HG02852 (cell line): ENCODE data around the gene LRBA.
A peak's percentile ranks its signal among the peaks of the same experiment; 100 is the strongest.

Source experiments
- ATAC-seq: cut with Tn5 transposase; IDR thresholded peaks from one replicate; pipeline ENCODE4 v1.9.1; 2021; ENCODE audit warnings: mild to moderate bottlenecking, moderate library complexity; ENCODE audit not compliant: unreplicated experiment

The LRBA gene

GRCh38 chr4:150886597-150886996, 128.5 kb downstream of the LRBA start:
- ATAC-seq, result no peak

- no peak for ATAC-seq
Observed at GRCh38 chr4:150884625-150885024, 130.5 kb downstream of the LRBA start.

- no peak for ATAC-seq
Observed at GRCh38 chr4:150875367-150875766, 139.7 kb downstream of the LRBA start.

GRCh38 chr4:150874338-150875226, 140.5 kb downstream of the LRBA start:
- no peak for ATAC-seq

- ATAC-seq, result peak; percentile 76
Observed at GRCh38 chr4:150867148-150867547, 147.9 kb downstream of the LRBA start.

- ATAC-seq, result no peak
Observed at GRCh38 chr4:150863456-150863855, 151.6 kb downstream of the LRBA start.

GRCh38 chr4:150862829-150863228, 152.3 kb downstream of the LRBA start:
- no peak for ATAC-seq

- ATAC-seq, result no peak
Observed at GRCh38 chr4:150859453-150859852, 155.6 kb downstream of the LRBA start.

- peak; percentile 82 for ATAC-seq
Observed at GRCh38 chr4:150855981-150856510, 159.0 kb downstream of the LRBA start.

- no peak for ATAC-seq
Observed at GRCh38 chr4:150854600-150854999, 160.5 kb downstream of the LRBA start.

GRCh38 chr4:150853882-150854281, 161.2 kb downstream of the LRBA start:
- ATAC-seq, result no peak

- ATAC-seq, result no peak
Observed at GRCh38 chr4:150852216-150852615, 162.9 kb downstream of the LRBA start.

GRCh38 chr4:150849016-150849415, 166.1 kb downstream of the LRBA start:
- ATAC-seq, result no peak

- peak; percentile 98 for ATAC-seq
Observed at GRCh38 chr4:150828159-150828558, 186.9 kb downstream of the LRBA start.

GRCh38 chr4:150827226-150827625, 187.9 kb downstream of the LRBA start:
- no peak for ATAC-seq

- ATAC-seq, result no peak
Observed at GRCh38 chr4:150826306-150826705, 188.8 kb downstream of the LRBA start.

GRCh38 chr4:150822407-150822806, 192.7 kb downstream of the LRBA start:
- ATAC-seq, result no peak

GRCh38 chr4:150821641-150822040, 193.4 kb downstream of the LRBA start:
- no peak for ATAC-seq

- no peak for ATAC-seq
Observed at GRCh38 chr4:150820409-150820808, 194.7 kb downstream of the LRBA start.

GRCh38 chr4:150818661-150819060, 196.4 kb downstream of the LRBA start:
- ATAC-seq, result no peak

- no peak for ATAC-seq
Observed at GRCh38 chr4:150817804-150818528, 197.1 kb downstream of the LRBA start.

- ATAC-seq, result no peak
Observed at GRCh38 chr4:150817017-150817416, 198.1 kb downstream of the LRBA start.
